NCI-H345 treated with DMSO at 0.1 percent for 48 hours (cell line): ENCODE results near the gene KCNQ2.

ENCODE experiments used
- DNase-seq: peaks from one replicate; lab custom pipeline; 2025; ENCODE audit not compliant: unreplicated experiment; lab: John Stamatoyannopoulos, UW

Gene KCNQ2

DNA sequence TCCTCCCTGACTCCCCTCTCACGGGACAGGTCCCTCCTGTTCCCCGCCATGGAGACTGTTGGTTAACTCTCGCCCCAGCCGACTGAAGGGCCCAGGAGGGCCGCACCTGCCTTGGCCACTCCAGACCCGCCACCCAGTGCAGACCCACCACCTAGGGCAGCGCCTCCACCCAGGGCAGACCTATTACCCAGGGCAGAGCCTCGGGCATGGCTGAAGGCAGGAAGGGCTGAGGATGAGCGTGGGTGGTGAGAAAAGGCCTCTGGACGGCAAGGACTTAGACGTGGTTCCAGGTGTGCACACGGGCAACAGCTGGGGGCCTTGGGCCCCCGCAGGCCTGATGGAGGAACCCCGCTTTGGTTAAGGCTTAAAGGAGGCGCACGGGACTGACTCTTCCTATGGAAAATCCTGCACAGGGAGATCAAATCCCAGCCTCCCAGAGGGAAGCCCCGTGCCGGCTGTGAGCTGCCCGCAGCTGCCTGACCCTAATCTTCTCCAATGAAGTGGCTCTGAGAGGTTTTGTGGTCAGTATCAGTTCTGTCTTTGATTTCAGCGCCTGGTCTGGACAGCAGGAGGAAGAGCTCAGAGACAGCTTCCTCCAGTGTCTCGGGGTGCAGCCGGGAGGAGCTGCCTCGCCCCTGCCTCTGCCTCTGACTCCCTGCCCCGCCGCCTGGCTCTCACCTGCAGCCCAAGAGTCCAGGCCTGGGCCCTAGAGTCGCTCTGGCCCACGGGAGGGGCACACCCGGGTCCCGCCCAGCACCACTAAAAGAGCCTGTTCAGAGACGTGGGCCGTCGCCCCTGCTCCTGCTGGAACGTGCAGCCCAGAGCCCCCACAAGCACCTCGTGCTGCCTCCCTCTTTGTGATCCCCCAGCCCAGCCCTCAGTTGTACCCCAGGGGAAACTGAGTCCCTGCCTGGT lies 99.2 kb downstream of the KCNQ2 start:
- DNase-seq, result no peak

DNA sequence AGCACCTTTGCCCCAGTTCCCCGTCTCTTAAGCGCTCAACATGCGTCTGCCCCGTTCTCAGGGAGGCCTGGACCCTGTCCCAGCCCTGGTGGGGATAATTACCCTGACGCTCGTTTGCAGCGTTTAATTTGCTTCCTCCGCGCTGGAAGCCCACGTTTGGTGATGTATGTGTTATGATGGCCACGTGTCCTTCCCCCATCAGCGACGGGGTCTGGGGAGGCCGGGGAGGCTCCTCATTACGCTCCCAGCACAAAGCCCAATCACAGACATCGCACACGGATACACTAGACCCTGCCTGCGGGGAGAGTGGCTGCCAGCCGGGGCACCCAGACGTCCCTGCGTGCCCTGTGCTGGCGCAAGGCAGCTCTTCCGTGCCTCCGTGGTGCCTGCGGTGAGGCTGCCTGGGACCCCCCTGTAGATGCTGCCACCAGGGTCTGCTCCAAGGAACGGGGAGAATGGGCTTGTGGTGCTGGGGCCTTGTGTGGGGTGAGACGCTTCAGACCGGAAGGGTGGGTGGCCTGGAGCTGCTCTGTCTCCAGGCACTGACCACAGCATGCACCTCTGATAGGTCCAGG lies 101.1 kb downstream of the KCNQ2 start:
- no peak for DNase-seq

GRCh38 chr20:63370618-63371187 lies 101.8 kb downstream of the KCNQ2 start:
- no peak for DNase-seq

GRCh38 chr20:63369724-63370617 lies 102.5 kb downstream of the KCNQ2 start:
- DNase-seq, result no peak

DNA sequence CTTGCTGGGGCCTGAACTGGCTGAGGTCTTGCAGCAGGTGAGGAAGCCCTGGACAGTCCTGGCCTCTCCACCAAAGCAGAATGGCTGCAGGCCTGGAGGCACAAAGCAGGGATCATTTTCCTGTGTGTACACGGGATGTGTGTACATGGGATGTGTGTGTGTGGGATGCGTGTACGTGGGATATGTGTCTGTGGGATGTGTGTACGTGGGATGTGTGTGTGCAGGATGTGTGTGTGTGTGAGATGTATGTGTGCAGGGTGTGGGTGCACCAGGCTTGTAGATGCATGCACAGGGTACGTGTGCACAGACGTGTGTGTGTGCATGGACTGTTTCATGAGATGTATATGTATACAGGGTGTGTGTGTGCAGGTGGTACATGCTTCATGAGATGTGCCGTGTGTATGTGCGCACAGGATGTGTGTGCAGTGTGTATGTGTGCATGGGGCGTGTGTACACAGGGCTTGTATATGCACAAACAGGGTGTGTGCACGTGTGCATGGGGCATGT lies 103.4 kb downstream of the KCNQ2 start:
- no peak for DNase-seq

DNA sequence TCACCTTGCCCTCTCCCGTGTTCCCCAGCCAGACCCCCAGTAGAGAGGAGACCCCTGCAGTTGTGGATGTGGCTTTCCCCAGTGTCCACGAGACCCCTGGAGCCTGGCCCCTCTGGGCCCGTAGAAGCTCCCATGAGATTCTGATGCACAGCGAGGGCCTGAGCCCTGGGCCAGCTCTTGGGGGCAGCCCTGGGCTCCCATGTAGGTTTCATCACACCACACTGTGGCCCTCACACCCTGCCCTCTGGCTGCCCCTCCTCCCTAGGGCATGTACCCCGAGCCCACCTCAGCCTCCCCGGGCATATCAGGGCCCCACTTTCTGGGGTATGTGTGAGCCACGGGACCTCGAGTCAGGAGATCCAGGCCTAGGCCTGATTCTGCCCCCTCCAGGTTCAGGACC lies 104.3 kb downstream of the KCNQ2 start:
- DNase-seq, result no peak

DNA sequence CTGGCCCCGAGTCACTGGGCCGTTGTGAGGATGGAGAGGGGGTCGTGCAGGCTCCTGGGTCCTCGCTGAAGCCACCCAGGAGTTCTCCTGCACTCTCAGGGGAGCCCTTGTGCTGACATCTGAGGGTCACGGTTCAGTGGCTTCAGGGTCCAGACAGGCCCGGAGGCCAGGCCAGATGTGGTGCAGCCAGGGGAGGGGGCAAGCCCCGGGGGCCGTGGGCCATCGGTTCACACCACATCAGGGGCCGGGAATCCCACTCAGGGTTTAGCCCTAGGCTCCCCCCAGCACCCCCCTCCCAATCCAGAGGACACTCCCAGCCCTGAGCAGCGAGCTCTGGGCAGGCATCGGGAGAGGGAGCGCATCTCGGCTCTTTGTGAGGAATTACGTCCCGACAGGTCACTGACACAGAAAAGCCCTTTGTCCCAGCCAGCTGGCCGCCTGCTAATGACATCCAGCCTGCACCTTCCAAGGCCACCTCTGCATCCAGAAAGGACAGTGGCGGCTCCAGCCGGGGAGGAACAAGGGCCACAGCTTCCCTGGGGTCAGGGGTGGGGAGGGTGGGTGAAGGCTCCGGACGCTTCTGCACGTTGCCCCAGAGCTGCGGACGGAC lies 104.9 kb downstream of the KCNQ2 start:
- DNase-seq, result no peak

DNA sequence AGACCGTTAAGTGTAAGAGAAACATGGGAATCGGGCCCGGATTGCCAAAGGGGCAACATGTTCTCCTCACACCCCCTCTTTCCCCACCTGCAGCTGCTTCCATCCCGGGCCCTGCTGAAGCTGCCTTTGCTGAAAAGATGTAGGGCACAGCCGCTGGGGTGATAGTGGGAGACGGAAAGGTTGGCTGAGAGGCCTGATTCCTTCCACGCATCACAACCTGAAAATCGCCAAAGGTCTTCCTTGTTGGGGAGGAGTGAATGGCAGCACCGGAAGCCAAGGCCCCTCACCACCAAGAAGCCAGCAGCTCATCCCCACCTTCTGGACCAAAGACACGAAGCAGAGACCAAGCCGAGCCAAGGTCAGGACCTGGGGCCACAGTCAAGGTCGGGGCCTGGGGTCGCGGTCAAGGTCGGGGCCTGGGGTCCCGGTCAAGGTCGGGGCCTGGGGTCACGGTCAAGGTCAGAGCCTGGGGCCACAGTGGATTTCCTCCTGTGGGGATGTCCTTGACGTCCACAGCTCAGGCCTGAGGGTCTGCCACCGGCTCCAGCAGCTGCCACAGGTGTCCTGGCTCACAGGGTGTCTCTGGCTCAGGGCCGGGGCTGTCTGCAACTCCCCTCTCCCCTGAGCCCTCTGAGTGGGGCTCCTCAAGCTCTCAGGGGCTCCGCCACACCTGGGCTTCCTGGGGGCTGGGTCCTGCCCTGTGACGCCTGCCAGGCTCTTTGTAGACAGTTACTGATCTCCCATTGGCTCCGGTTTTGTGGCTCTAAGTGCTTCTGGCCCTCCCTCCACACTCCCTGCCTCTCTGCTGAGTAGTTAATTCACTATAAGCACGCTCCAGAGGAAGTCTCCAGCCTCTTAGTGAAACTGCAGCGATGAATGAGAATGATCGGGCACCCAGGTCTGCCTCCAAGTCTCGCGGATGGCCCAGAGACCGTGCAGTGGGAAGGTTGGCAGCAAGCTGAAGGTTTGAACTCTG lies 105.8 kb downstream of the KCNQ2 start:
- DNase-seq, result peak; percentile 72

GRCh38 chr20:63365601-63366389 lies 106.7 kb downstream of the KCNQ2 start:
- no peak for DNase-seq

GRCh38 chr20:63364801-63365585 lies 107.5 kb downstream of the KCNQ2 start:
- DNase-seq, result no peak

DNA sequence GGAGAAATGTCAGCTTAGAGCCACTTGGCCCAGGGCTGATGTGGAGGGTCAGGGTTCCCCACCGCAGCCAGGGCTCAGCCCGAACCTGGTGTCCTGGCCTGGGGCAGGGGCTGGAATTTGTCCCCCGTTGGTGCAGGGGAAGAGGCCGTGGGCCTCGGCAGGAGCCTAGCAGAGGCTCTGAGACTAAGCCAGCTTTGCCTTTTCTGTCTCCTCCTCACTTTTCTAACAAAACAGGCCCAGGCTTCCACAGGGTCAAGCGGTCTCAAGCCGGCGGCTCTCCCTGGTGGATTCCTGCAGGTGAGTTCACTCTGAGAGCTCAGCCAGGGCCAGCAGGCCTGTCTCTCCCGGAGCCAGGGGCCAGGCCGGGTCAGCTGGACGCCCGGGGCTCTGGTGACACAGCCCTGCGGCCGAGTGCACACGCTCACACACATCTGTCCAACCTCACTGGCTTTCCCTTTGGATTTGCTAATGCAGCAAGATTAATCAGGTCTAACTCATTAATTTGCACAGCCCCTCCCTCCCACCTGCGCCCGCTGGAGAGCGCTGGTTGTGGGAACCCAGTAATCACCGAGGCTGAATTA lies 108.4 kb downstream of the KCNQ2 start:
- no peak for DNase-seq

GRCh38 chr20:63363013-63363957 lies 109.2 kb downstream of the KCNQ2 start:
- DNase-seq, result no peak

- no peak for DNase-seq
Observed at GRCh38 chr20:63362436-63363009, 109.9 kb downstream of the KCNQ2 start.

- peak; percentile 61 for DNase-seq
Observed at GRCh38 chr20:63361519-63362435, 110.7 kb downstream of the KCNQ2 start.
